Measurements from ENCODE around the gene KIAA0513.

The KIAA0513 gene

DNA sequence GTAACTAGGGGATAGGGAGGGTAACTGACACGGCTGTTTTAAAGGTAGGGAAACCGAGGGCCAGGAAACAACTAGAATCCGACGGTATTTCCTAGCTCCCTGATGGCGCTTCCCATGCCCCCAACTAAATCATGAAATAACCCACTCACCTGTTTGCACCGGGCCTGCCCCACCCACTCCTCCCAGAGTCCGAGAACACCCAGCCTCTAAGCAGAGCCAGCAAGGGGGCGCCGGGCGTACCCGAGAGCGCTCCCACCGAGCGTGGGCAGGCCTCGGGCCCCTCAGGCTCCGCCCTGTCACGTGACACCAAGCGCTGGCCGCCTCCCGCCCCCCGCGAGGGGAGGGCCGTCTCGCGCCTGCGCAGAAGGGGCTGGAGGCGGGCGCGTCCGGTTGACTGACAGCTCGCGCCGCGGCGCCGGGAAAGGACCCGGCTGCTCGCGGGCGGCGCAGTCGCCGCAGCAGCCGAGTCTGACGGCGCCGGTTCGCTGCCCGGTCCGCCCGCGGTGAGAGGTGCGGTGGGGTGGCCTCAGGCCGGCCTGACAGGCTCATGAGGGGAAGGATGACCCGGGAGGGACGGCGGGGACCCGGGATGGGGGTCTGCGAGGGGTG is at the start of gene KIAA0513:
Gene KIAA0513, plus strand, starts transcription at position 447 of the 609 bp plus-strand sequence. CDS start 39,277 bp downstream, outside the sequence.
- TF ChIP-seq, protein P1, sequence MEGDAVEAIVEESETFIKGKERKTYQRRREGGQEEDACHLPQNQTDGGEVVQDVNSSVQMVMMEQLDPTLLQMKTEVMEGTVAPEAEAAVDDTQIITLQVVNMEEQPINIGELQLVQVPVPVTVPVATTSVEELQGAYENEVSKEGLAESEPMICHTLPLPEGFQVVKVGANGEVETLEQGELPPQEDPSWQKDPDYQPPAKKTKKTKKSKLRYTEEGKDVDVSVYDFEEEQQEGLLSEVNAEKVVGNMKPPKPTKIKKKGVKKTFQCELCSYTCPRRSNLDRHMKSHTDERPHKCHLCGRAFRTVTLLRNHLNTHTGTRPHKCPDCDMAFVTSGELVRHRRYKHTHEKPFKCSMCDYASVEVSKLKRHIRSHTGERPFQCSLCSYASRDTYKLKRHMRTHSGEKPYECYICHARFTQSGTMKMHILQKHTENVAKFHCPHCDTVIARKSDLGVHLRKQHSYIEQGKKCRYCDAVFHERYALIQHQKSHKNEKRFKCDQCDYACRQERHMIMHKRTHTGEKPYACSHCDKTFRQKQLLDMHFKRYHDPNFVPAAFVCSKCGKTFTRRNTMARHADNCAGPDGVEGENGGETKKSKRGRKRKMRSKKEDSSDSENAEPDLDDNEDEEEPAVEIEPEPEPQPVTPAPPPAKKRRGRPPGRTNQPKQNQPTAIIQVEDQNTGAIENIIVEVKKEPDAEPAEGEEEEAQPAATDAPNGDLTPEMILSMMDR (IDR thresholded peaks at IDR 0.05; ENCODE audit: low read depth, low read length), result peak; percentile 12

DNA sequence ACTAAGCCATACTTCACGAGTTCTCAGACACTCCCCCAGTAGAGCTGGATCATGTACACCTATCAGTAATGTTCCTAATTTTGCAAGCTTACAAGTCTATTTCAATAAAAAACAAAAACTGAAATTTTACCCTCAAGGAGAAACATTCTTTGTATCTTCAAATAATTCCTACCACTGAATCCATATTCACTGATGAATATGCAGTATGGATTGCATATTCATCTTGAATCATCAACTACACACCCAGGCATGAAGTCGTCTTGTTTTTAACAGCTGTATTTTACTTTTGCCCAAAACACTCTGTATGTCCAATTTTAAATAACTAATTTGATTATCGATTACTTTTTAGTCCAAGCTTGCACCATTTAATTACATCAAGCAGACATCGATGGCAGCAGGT is 48.1 kb upstream of the KIAA0513 start:
- TF ChIP-seq, protein P1 (IDR thresholded peaks at IDR 0.05; ENCODE audit: low read depth, low read length), result no peak
- no peak for DNase-seq (ENCODE audit: extremely low read depth, low read depth)

More for the DNA sequence above, at the start of gene KIAA0513:
- DNase-seq (ENCODE audit: extremely low read depth, low read depth), result peak; percentile 87

- no peak for DNase-seq (ENCODE audit: extremely low read depth, low read depth)
- TF ChIP-seq, protein P1 (IDR thresholded peaks at IDR 0.05; ENCODE audit: low read depth, low read length), result no peak
Observed at GRCh38 chr16:84982434-84982833, 45.2 kb upstream of the KIAA0513 start.

DNA sequence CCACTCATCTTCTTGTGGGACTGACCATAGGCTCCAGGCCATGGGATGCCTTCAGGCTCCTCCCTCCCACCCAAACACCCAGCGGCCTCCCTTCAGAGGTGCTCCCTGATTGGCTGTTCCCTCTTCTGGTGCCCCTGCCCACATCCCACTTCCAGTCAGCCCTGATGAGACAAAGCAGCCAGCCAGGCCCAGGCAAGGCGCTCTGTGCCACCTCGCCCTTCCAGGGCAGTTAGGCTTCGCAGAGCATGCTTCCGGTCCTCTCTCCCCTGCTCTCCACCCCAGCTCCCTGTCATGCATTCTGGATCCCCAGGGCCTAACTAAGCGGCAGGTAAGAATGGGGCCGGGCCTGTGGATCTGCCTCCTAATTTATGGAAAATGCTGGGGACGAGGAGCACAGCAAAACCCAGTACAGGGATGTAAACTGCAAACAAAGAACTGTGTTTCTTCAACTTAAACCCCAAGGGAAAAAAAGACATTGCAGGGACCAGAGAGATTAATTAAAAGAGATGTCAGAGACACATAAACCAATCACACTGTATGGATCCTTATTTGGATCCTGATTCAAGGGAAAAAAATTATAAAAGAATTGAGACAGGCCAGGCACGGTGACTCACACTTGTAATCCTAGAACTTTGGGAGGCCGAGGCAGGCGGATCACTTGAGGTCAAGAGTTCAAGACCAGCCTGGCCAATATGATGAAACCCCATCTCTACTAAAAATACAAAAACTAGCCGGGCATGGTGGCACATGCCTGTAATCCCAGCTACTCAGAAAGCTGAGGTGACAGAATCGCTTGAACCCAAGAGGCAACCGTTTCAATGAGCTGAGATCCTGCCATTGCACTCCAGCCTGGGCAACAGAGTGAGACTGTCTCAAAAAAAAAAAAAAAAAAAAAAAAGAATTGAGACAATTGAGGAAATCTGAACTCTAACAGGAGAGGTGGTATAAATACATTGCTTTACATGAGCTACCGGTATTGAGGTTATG is 42.2 kb upstream of the KIAA0513 start:
- DNase-seq (ENCODE audit: extremely low read depth, low read depth), result peak; percentile 79
- TF ChIP-seq, protein P1 (IDR thresholded peaks at IDR 0.05; ENCODE audit: low read depth, low read length), result no peak

DNA sequence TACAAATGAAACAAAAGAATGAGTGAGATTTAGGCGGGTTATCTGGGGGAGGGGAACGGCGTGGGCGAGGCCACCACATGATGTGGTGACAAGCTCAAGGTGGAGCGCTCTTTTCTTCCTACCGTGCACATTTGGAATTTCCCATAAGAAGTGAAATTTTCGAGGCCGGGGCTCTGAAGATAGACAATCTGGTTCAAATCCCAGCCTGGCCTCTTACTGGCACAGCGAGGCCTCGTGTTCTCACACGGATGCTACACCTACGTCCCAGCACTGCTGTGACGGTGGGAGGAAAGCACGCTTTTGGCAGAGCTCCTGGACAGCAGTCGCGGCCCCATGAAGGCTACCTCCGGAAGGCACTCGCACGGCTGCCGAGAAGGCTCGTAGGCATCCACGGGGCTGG is 41.5 kb upstream of the KIAA0513 start:
- TF ChIP-seq, protein P1 (IDR thresholded peaks at IDR 0.05; ENCODE audit: low read depth, low read length), result no peak
- DNase-seq (ENCODE audit: extremely low read depth, low read depth), result no peak

DNA sequence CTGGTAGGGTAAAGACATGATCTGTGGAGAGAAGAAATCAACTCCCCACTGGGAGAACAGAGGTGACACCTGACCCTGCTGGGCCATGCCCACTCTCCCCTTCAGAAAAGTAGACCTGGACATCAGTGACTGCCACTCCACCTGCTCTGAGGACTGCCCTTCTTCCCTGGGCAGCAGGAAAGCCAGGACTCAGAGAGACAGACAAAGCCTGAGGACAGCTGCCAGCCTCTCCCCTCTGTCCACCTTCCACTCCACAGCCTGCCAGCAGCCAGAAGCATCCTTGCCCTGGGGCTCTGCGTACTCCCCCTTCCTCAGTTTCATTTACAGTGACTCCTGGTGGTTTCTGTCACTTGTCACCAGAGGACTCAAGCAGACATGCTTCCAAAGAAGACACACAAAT is 40.7 kb upstream of the KIAA0513 start:
- DNase-seq (ENCODE audit: extremely low read depth, low read depth), result no peak
- TF ChIP-seq, protein P1 (IDR thresholded peaks at IDR 0.05; ENCODE audit: low read depth, low read length), result no peak

Data from AG09319 (cell line).